ENCODE results near the gene TPRX2. TPM values are rescaled to one million over a fixed set of nuclear protein-coding genes. Genes with fewer than 3 reads are reported as not detected.

TPRX2 gene
- total RNA-seq, 1 experiment from 2014 or later: not detected

DNA sequence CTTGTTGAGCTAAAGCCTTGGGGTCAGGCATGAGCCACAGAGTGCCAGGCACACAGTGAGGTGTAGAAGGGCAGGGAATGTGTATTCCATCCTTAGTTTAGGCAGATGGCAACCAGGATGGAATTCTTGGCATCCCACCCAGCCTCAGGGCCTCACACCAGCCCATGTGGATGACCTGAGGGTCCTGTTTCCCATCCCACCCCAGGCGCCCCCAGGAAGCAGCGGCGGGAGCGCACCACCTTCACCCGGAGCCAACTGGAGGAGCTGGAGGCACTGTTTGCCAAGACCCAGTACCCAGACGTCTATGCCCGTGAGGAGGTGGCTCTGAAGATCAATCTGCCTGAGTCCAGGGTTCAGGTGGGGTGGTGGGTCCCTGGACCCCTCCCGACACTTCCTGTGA, 23.0 kb upstream of the TPRX2 start:
- no peaks in the 10 kb centered on the region for H3K79me2 ChIP-seq (ENCODE audit: insufficient read depth, low read length)
- BruUV-seq (replicated peaks): no TSS peak

DNA sequence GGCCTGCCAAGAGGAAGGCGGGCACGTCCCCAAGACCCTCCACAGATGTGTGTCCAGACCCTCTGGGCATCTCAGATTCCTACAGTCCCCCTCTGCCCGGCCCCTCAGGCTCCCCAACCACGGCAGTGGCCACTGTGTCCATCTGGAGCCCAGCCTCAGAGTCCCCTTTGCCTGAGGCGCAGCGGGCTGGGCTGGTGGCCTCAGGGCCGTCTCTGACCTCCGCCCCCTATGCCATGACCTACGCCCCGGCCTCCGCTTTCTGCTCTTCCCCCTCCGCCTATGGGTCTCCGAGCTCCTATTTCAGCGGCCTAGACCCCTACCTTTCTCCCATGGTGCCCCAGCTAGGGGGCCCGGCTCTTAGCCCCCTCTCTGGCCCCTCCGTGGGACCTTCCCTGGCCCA, 19.6 kb upstream of the TPRX2 start:
- Histone ChIP-seq H3K79me2 (ENCODE audit: insufficient read depth, low read length) (no peaks in the 10 kb centered on the region), H3K4me2 (ENCODE audit: low read length) (no peak overlapping the region), H4K20me1 (ENCODE audit: insufficient read depth) (no peaks in the 10 kb centered on the region), H3K27me3 (ENCODE audit: insufficient read depth, low read length) (no peaks in the 10 kb centered on the region), H3K36me3 (ENCODE audit: control insufficient read depth in 1 of 2, insufficient read depth in 2 of 2, low read length in 2 of 2) (no peaks in the 10 kb centered on the region), H3K9me2 (ENCODE audit: insufficient read depth) (no peaks in the 10 kb centered on the region), H3K27ac (ENCODE audit: low read depth, low read length) (no peak overlapping the region), H3K9me3 (ENCODE audit: control insufficient read depth in 1 of 2, insufficient read depth in 1 of 2, low read depth in 1 of 2, low read length in 2 of 2) (no peaks in the 10 kb centered on the region), H3K4me1 (ENCODE audit: control insufficient read depth in 1 of 2, insufficient read depth in 2 of 2, low read length in 2 of 2) (no peaks in the 10 kb centered on the region), H3K4me3 (replicated peaks in 1 of 2; ENCODE audit: low read depth in 1 of 2, low read length in 2 of 2) (no peak overlapping the region), H2AFZ (ENCODE audit: low read depth, low read length, poor library complexity, severe bottlenecking) (no peak overlapping the region), H3K9ac (ENCODE audit: low read length) (no peak overlapping the region)
- DNase-seq (ENCODE audit: low read depth, low spot score) (no peak), ATAC-seq (no peak)
- ChIA-PET CTCF (no interaction called here), RAD21 (ENCODE audit: low non-redundant PET in 1 of 2, low total read pairs in 2 of 2, uncharacterized antibody in 2 of 2, unreplicated experiment in 2 of 2) (no interaction called here), POLR2A (no interaction called here)
- intact Hi-C loops (cut with micrococcal nuclease): no loop called here
- BruUV-seq (replicated peaks): no TSS peak
- TF ChIP-seq YY1 (IDR thresholded peaks at IDR 0.05; ENCODE audit: extremely low read depth, insufficient replicate concordance, low read depth, low read length) (no peak), MAX (IDR thresholded peaks at IDR 0.05) (no peak), ZNF274 (IDR thresholded peaks at IDR 0.05; ENCODE audit: low read depth, low read length) (no peak), ZBTB33 (IDR thresholded peaks at IDR 0.05; ENCODE audit: extremely low read depth, insufficient replicate concordance, low read length) (no peak), EZH2 (IDR thresholded peaks at IDR 0.05) (no peak), CBX3 (IDR thresholded peaks at IDR 0.05; ENCODE audit: low read depth) (no peak), FOSL1 (IDR thresholded peaks at IDR 0.05; ENCODE audit: low read depth) (no peak), POLR2A (IDR thresholded peaks at IDR 0.05; ENCODE audit: borderline replicate concordance, extremely low read depth, insufficient read depth, insufficient read length) (no peak)

More for the DNA sequence above, 23.0 kb upstream of the TPRX2 start:
- Histone ChIP-seq H3K9me3 (ENCODE audit: control insufficient read depth in 1 of 2, insufficient read depth in 1 of 2, low read depth in 1 of 2, low read length in 2 of 2) (no peaks in the 10 kb centered on the region), H3K9ac (ENCODE audit: low read length) (no peak overlapping the region), H3K9me2 (ENCODE audit: insufficient read depth) (no peaks in the 10 kb centered on the region), H3K4me3 (replicated peaks in 1 of 2; ENCODE audit: low read depth in 1 of 2, low read length in 2 of 2) (no peak overlapping the region), H4K20me1 (ENCODE audit: insufficient read depth) (no peaks in the 10 kb centered on the region), H3K4me1 (ENCODE audit: control insufficient read depth in 1 of 2, insufficient read depth in 2 of 2, low read length in 2 of 2) (no peaks in the 10 kb centered on the region), H3K27ac (ENCODE audit: low read depth, low read length) (no peak overlapping the region), H3K4me2 (ENCODE audit: low read length) (no peak overlapping the region), H2AFZ (ENCODE audit: low read depth, low read length, poor library complexity, severe bottlenecking) (no peak overlapping the region), H3K36me3 (ENCODE audit: control insufficient read depth in 1 of 2, insufficient read depth in 2 of 2, low read length in 2 of 2) (no peaks in the 10 kb centered on the region), H3K27me3 (ENCODE audit: insufficient read depth, low read length) (no peaks in the 10 kb centered on the region)
- DNase-seq (ENCODE audit: low read depth, low spot score) (no peak), ATAC-seq (no peak)
- CTCF ChIA-PET: no interaction called here
- TF ChIP-seq TCF7L2 (IDR thresholded peaks at IDR 0.05; ENCODE audit: borderline replicate concordance, extremely low read depth, insufficient read depth, insufficient read length): no peak
- no peak for TF ChIP-seq SIN3A (IDR thresholded peaks at IDR 0.05; ENCODE audit: low read depth)
- TF ChIP-seq MAX (IDR thresholded peaks at IDR 0.05): no peak
- TF ChIP-seq, protein P1, sequence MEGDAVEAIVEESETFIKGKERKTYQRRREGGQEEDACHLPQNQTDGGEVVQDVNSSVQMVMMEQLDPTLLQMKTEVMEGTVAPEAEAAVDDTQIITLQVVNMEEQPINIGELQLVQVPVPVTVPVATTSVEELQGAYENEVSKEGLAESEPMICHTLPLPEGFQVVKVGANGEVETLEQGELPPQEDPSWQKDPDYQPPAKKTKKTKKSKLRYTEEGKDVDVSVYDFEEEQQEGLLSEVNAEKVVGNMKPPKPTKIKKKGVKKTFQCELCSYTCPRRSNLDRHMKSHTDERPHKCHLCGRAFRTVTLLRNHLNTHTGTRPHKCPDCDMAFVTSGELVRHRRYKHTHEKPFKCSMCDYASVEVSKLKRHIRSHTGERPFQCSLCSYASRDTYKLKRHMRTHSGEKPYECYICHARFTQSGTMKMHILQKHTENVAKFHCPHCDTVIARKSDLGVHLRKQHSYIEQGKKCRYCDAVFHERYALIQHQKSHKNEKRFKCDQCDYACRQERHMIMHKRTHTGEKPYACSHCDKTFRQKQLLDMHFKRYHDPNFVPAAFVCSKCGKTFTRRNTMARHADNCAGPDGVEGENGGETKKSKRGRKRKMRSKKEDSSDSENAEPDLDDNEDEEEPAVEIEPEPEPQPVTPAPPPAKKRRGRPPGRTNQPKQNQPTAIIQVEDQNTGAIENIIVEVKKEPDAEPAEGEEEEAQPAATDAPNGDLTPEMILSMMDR (IDR thresholded peaks at IDR 0.05 in 2 of 3, conservative IDR thresholded peaks at IDR 0.05 in 1 of 3; ENCODE audit: borderline replicate concordance in 1 of 3, insufficient read depth in 1 of 3, low read depth in 2 of 3, low read length in 2 of 3): no peak
- no peak for TF ChIP-seq POLR2A (IDR thresholded peaks at IDR 0.05; ENCODE audit: borderline replicate concordance, extremely low read depth, insufficient read depth, insufficient read length)
- no peak for TF ChIP-seq JUND (IDR thresholded peaks at IDR 0.05)
- TF ChIP-seq CEBPB (IDR thresholded peaks at IDR 0.05; ENCODE audit: low read depth): no peak
- TF ChIP-seq ZFX (IDR thresholded peaks at IDR 0.05): no peak
- TF ChIP-seq RAD21 (IDR thresholded peaks at IDR 0.05; ENCODE audit: low read depth): no peak
- TF ChIP-seq EZH2phosphoT487 (IDR thresholded peaks at IDR 0.05; ENCODE audit: borderline replicate concordance): no peak
- RAD21 ChIA-PET (ENCODE audit: low non-redundant PET in 1 of 2, low total read pairs in 2 of 2, uncharacterized antibody in 2 of 2, unreplicated experiment in 2 of 2): no interaction called here
- POLR2A ChIA-PET: no interaction called here
- intact Hi-C loops (cut with micrococcal nuclease): no loop called here
